Endodermal cell (in vitro differentiated cells): ENCODE measurements around the gene CA9. TPM values are rescaled to one million over a fixed set of nuclear protein-coding genes. Genes with fewer than 3 reads are reported as not detected.
"Not testable (repeated sequence)": the region's sequence is repeated elsewhere in the genome, so short reads cannot be mapped to it uniquely, and the experiment has no call there.

Source experiments
- DNase-seq: peaks from one replicate; pipeline ENCODE4 v3.0.0-alpha.2; 2017
- H3K27ac ChIP-seq: 2 replicates; pipeline ENCODE4 v1.5.1; 2013; ENCODE audit warnings: mild to moderate bottlenecking, low read depth, low read length, moderate library complexity
- H3K27me3 ChIP-seq: 2 replicates; pipeline ENCODE4 v1.6.1; 2013; ENCODE audit warnings: mild to moderate bottlenecking, low read length, moderate library complexity; ENCODE audit not compliant: insufficient read depth, control insufficient read depth, poor library complexity, severe bottlenecking
- H3K36me3 ChIP-seq: 2 replicates; pipeline ENCODE4 v1.7.0; 2013; ENCODE audit warnings: mild to moderate bottlenecking, low read length, moderate library complexity; ENCODE audit not compliant: control insufficient read depth, insufficient read depth
- H3K4me1 ChIP-seq: one replicate; pipeline ENCODE4 v1.7.0; 2013; ENCODE audit warnings: low read length; ENCODE audit not compliant: control insufficient read depth, insufficient read depth
- H3K4me3 ChIP-seq: 2 replicates; pipeline ENCODE4 v1.5.1; 2013; ENCODE audit warnings: mild to moderate bottlenecking, low read length, moderate library complexity
- H3K9ac ChIP-seq: 2 replicates; pipeline ENCODE4 v1.6.1; 2013; ENCODE audit warnings: mild to moderate bottlenecking, low read length, moderate library complexity; ENCODE audit not compliant: poor library complexity, severe bottlenecking; ENCODE audit errors: extremely low read depth
- H3K9me3 ChIP-seq: 2 replicates; pipeline ENCODE4 v1.6.1; 2013; ENCODE audit warnings: mild to moderate bottlenecking, low read length, moderate library complexity; ENCODE audit not compliant: control insufficient read depth
- H3K27ac Mint-ChIP-seq: 2 replicates; pipeline ENCODE4 v1.8.0; 2020; ENCODE audit warnings: mixed read lengths
- H3K27me3 Mint-ChIP-seq: 2 replicates; pipeline ENCODE4 v1.8.0; 2021; ENCODE audit warnings: mild to moderate bottlenecking, mixed read lengths; ENCODE audit not compliant: insufficient read depth
- H3K36me3 Mint-ChIP-seq: 2 replicates; pipeline ENCODE4 v1.8.0; 2020; ENCODE audit warnings: low read depth, mixed read lengths
- H3K4me1 Mint-ChIP-seq: 2 replicates; pipeline ENCODE4 v1.8.0; 2020; ENCODE audit warnings: mixed read lengths
- H3K4me3 Mint-ChIP-seq: 2 replicates; pipeline ENCODE4 v1.8.0; 2020; ENCODE audit warnings: mild to moderate bottlenecking, moderate library complexity, mixed read lengths
- H3K9me3 Mint-ChIP-seq: 2 replicates; pipeline ENCODE4 v1.8.0; 2020; ENCODE audit warnings: mild to moderate bottlenecking, mixed read lengths
- WGBS, 2 experiments: methylation state at CpG; one replicate each; pipeline versions ENCODE4 v1.1.5 to v1.1.7; 2013; ENCODE audit warnings: missing lambda C conversion rate in 2 of 2, mixed read lengths in 1 of 2; ENCODE audit not compliant: insufficient coverage in 1 of 2, insufficient read length in 1 of 2; 5-methylcytosine and 5-hydroxymethylcytosine counted together
- total RNA-seq, 2 donors: library from RNA; stranded (reverse); fragmentation: NEBNext Ultra II Directional in 1 of 2; extraction: Animal tissue kit (Norgen Biotek cat#: 25700) in 1 of 2; gene quantifications; 2 replicates in 1 of 2; 3 replicates in 1 of 2; pipeline ENCODE4 v1.2.1, GENCODE V29; 2021
- TF ChIP-seq, protein P1 (sequence below): fragments of 200-600 bp; sonication (generic); conservative IDR thresholded peaks from 2 replicates; pipeline ENCODE4 v1.5.0; 2021; ENCODE audit warnings: antibody characterized with exemption, mild to moderate bottlenecking

Gene CA9
- total RNA-seq, 2 donors from 2014 or later = 1.8 to 3.6 TPM

DNA sequence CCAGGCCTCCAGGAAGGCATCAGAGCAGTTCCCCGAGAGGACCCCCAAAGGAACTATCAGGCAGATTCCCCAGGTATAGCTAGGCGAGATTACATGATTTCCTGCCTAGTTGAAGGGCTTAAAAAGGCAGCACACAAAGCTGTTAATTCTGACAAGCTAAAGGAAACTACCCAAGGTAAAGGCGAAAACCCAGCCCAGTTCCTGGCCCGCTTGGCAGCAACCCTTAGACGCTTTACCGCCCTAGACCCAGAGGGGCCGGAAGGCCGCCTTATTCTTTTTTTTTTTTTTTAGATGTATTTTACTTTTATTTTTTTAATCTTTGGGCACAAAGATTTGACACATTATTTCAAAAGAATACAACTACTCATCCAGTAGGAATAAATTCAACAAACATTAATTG is 35.0 kb upstream of the CA9 start:
- H3K4me3 Mint-ChIP-seq, H3K4me3 ChIP-seq, H3K4me1 Mint-ChIP-seq, H3K36me3 ChIP-seq, H3K27ac Mint-ChIP-seq, H3K4me1 ChIP-seq, H3K9ac ChIP-seq, H3K27me3 Mint-ChIP-seq, H3K27ac ChIP-seq, H3K27me3 ChIP-seq, H3K9me3 ChIP-seq, DNase-seq: not testable (repeated sequence)
- peaks cover 15% of the 10 kb centered on the region for H3K36me3 Mint-ChIP-seq
- 90 to 100% methylated on average over 1 to 5 of the region's 8 CpGs for WGBS, 2 experiments
- peaks cover 20% of the 10 kb centered on the region for H3K9me3 Mint-ChIP-seq

DNA sequence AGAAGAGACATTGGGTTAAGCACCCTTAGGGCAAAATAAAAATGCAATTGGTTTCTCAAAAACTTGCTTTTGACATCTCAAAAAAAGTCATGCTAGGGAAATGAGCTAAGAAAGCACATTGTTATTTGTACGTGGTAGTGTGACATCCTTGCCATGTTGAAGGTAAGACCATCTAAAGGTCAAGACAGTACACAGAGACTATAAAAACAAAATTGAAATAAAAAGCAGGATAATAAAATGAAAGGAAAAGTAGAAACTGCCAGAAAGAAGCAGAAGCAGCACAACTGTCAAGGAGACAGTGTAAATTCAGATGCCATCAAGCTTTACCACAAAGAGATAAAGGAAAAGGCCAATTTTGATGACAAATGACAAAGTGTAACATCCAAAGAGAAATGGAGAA is 34.5 kb upstream of the CA9 start:
- DNase-seq, H3K9ac ChIP-seq, H3K36me3 ChIP-seq: not testable (repeated sequence)

DNA sequence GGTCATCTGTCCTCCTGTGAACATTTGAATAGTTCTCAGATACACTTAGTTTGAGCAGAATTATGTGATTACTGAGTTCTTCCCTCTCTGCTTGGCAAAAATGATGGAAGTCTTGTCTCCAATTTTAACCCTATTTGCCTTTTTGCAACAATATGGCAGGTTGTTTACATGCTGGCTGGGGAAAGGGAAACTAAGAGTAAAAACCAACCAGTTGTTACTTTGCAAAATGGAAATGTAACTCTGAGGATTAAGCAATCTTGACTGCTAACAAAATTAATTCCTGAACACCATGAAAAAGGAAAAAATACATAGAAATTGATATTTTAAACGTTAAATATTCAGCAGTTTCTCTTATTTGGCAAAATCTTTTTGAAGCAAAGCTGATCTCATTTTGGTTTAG is 34.1 kb upstream of the CA9 start:
- no peak for DNase-seq
- Mint-ChIP-seq H3K9me3 (peaks cover 20% of the 10 kb centered on the region), H3K4me1 (no peaks in the 10 kb centered on the region), H3K36me3 (peaks cover 15% of the 10 kb centered on the region), H3K4me3 (no peak overlapping the region), H3K27me3 (peaks cover 4% of the 10 kb centered on the region), H3K27ac (no peak overlapping the region)
- no peak overlapping the region for H3K4me3 ChIP-seq
- H3K27ac ChIP-seq = no peak overlapping the region
- no peaks in the 10 kb centered on the region for H3K27me3 ChIP-seq
- H3K36me3 ChIP-seq = no peaks in the 10 kb centered on the region
- TF ChIP-seq, protein P1, sequence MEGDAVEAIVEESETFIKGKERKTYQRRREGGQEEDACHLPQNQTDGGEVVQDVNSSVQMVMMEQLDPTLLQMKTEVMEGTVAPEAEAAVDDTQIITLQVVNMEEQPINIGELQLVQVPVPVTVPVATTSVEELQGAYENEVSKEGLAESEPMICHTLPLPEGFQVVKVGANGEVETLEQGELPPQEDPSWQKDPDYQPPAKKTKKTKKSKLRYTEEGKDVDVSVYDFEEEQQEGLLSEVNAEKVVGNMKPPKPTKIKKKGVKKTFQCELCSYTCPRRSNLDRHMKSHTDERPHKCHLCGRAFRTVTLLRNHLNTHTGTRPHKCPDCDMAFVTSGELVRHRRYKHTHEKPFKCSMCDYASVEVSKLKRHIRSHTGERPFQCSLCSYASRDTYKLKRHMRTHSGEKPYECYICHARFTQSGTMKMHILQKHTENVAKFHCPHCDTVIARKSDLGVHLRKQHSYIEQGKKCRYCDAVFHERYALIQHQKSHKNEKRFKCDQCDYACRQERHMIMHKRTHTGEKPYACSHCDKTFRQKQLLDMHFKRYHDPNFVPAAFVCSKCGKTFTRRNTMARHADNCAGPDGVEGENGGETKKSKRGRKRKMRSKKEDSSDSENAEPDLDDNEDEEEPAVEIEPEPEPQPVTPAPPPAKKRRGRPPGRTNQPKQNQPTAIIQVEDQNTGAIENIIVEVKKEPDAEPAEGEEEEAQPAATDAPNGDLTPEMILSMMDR = no peak
- H3K4me1 ChIP-seq = no peaks in the 10 kb centered on the region
- no peak overlapping the region for H3K9ac ChIP-seq
- 86% methylated on average over 1 of the region's 1 CpG; no CpG with 5 or more reads in 1 of the 2 experiments for WGBS, 2 experiments
- no peaks in the 10 kb centered on the region for H3K9me3 ChIP-seq

More for the DNA sequence above, 34.5 kb upstream of the CA9 start:
- H3K4me1 Mint-ChIP-seq, H3K4me3 Mint-ChIP-seq, H3K9me3 ChIP-seq, H3K27me3 ChIP-seq, H3K4me1 ChIP-seq, H3K27ac ChIP-seq, H3K27me3 Mint-ChIP-seq, H3K4me3 ChIP-seq, H3K27ac Mint-ChIP-seq: not testable (repeated sequence)
- Mint-ChIP-seq H3K9me3 (peaks cover 20% of the 10 kb centered on the region), H3K36me3 (peaks cover 15% of the 10 kb centered on the region)
- WGBS, 2 experiments = 100% methylated on average over 1 of the region's 1 CpG; no CpG with 5 or more reads in 1 of the 2 experiments

DNA sequence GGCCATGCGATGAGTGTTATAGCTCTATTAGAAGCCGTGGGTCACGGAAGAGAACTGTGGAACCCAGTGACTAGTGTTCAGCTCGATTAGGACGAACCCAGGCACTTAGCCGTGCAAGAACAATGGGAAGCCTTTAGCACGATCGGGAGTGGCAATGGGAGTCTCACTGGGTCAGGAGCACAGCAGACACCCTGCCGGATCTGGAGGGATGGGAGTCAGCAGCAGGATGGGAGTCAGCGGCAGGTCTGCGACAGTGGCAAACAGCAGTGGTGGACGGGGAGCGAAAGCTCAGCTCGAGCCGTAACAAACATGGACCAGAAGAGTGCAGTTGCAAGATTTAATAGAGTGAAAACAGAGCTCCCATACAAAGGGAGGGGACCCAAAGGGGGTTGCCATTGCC is 33.3 kb upstream of the CA9 start:
- H3K36me3 ChIP-seq, H3K4me3 ChIP-seq, H3K27me3 ChIP-seq, H3K4me1 Mint-ChIP-seq, H3K27me3 Mint-ChIP-seq, H3K9me3 ChIP-seq, DNase-seq, H3K27ac ChIP-seq, H3K27ac Mint-ChIP-seq, H3K4me1 ChIP-seq, H3K4me3 Mint-ChIP-seq, H3K9ac ChIP-seq: not testable (repeated sequence)
- Mint-ChIP-seq H3K9me3 (peaks cover 20% of the 10 kb centered on the region), H3K36me3 (peaks cover 15% of the 10 kb centered on the region)
- WGBS, 2 experiments = 95 to 97% methylated on average over 15 of the region's 15 CpGs

DNA sequence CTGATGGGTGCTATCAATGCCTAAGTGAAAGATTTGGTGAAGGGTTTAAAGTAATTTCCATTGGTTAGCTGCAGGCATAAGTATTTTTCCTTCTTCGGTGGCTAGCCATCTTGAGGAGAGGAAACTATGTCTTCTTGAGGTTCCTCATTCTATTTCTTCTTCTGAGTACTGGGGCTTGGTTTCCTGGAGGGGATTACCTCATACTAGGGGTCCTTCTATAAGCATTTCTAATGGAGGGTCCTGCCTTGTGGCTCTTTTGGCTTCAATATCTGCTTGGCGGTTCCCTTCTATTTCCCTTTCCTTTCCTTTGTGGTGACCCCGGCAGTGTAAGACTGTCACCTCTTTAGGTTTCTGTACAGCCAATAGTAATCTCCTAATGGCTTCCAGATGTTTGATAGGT is 32.2 kb upstream of the CA9 start:
- H3K4me3 ChIP-seq, H3K9me3 ChIP-seq, H3K36me3 ChIP-seq, DNase-seq, H3K27ac Mint-ChIP-seq, H3K4me3 Mint-ChIP-seq, H3K27me3 Mint-ChIP-seq, H3K9ac ChIP-seq, H3K27me3 ChIP-seq, H3K4me1 ChIP-seq, H3K4me1 Mint-ChIP-seq, H3K27ac ChIP-seq: not testable (repeated sequence)
- WGBS, 2 experiments = 100% methylated on average over 1 to 3 of the region's 3 CpGs
- H3K9me3 Mint-ChIP-seq = peaks cover 20% of the 10 kb centered on the region
- peaks cover 15% of the 10 kb centered on the region for H3K36me3 Mint-ChIP-seq
